Astrocyte (in vitro differentiated cells and primary cell): ENCODE results near the gene GASK1B.

ENCODE experiments used
- CTCF ChIP-seq: IDR thresholded peaks from 2 replicates; pipeline ENCODE4 v1.5.1; 2011; ENCODE audit warnings: low read depth, mild to moderate bottlenecking, inconsistent platforms, low read length, moderate library complexity; ENCODE audit not compliant: insufficient read depth
- EZH2 ChIP-seq: IDR thresholded peaks from 2 replicates; pipeline ENCODE4 v1.6.1; 2012; ENCODE audit warnings: mild to moderate bottlenecking, low read length, inconsistent platforms; ENCODE audit not compliant: insufficient read depth

GRCh38 chr4:158139086-158139485 lies 33.7 kb downstream of the GASK1B start:
- TF ChIP-seq CTCF: no peak
- TF ChIP-seq EZH2: no peak
